ENCODE measurements around the gene HDAC9.

HDAC9 gene

DNA sequence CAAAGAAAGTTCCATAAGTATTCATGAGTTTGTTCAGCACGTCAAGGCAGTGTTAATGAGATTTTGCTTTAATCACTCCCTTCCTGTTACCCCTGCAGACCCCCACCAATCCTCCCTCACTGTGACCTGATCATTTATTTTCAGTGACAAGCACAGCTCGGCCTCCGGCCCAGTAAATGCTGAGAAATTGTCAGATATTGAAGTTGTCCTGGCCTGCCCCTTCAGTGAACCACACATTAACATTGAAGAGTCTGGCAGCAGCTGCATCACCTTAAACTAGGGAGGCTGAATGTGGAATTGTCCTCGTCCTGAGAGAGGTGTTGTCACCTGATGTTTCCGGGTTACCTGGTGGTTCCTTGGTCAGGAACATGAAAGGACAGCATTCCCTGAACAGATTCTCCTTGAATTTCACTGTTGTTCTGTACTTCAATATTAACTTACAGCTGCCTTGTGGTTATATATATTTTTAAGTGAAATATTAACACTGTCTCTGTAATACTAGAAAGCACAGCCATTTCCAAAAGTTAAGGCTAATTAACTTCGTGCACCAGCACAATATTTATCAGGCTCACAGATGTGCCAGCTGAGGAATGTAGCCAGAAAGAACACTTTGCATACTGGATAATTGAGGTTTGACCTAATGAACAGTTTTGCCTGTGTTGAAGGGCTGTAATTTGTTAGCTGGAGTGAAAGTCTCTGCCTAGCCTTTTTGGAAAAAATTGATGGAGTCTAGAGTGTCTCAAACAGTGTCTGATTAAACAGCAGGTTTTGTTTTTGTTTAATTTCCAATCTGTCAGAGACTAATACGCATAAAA is 265.3 kb downstream of the HDAC9 start:
- no peak for DNase-seq (ENCODE audit: low read depth)
- no peak overlapping the region for H3K4me3 ChIP-seq (ENCODE audit: control insufficient read depth, low read depth, low read length)
- TF ChIP-seq, protein P1, sequence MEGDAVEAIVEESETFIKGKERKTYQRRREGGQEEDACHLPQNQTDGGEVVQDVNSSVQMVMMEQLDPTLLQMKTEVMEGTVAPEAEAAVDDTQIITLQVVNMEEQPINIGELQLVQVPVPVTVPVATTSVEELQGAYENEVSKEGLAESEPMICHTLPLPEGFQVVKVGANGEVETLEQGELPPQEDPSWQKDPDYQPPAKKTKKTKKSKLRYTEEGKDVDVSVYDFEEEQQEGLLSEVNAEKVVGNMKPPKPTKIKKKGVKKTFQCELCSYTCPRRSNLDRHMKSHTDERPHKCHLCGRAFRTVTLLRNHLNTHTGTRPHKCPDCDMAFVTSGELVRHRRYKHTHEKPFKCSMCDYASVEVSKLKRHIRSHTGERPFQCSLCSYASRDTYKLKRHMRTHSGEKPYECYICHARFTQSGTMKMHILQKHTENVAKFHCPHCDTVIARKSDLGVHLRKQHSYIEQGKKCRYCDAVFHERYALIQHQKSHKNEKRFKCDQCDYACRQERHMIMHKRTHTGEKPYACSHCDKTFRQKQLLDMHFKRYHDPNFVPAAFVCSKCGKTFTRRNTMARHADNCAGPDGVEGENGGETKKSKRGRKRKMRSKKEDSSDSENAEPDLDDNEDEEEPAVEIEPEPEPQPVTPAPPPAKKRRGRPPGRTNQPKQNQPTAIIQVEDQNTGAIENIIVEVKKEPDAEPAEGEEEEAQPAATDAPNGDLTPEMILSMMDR (IDR thresholded peaks at IDR 0.05; ENCODE audit: control insufficient read depth, insufficient read depth, low read depth, low read length, missing control alignments): no peak

DNA sequence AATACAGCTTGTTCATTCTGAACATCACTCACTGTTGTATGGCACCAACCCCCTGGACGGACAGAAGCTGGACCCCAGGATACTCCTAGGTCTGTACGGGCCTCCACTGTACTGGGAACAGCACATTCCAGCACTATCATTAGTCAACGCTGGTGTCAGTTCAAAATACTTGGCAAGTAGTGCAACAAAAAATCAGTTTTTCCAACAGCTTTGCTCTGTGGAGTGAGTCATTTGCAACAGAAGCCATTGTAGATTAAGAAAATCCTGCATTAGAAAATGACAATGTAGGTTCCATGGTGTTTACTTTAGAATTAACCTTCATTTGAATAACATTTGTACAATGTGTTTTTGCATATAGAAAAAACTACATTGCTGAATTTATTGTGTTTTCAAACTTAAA is 266.6 kb downstream of the HDAC9 start:
- no peak for DNase-seq (ENCODE audit: low read depth)
- TF ChIP-seq, protein P1 (IDR thresholded peaks at IDR 0.05; ENCODE audit: control insufficient read depth, insufficient read depth, low read depth, low read length, missing control alignments): no peak
- no peak overlapping the region for H3K4me3 ChIP-seq (ENCODE audit: control insufficient read depth, low read depth, low read length)

DNA sequence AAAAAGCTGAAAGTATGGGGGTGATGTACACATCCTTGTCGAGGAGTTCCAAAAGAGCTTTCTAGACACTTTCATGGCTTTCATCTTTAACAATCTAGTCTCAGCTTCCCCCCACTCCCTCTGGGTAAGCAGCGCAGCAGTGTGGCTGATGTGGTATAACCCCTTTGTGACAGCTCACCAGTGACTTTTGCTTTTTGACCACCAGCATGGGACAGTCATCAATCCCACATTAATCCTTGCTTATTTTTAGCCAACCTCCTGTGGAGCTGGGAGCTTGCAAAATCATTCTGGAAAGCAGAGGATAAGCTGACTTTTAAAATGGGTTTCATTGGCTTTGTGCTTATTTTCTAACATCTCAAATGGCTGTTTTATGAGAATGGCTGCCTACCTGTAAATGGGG is 272.7 kb downstream of the HDAC9 start:
- DNase-seq (ENCODE audit: low read depth): no peak
- TF ChIP-seq, protein P1 (IDR thresholded peaks at IDR 0.05; ENCODE audit: control insufficient read depth, insufficient read depth, low read depth, low read length, missing control alignments): no peak
- H3K4me3 ChIP-seq (ENCODE audit: control insufficient read depth, low read depth, low read length): no peak overlapping the region

DNA sequence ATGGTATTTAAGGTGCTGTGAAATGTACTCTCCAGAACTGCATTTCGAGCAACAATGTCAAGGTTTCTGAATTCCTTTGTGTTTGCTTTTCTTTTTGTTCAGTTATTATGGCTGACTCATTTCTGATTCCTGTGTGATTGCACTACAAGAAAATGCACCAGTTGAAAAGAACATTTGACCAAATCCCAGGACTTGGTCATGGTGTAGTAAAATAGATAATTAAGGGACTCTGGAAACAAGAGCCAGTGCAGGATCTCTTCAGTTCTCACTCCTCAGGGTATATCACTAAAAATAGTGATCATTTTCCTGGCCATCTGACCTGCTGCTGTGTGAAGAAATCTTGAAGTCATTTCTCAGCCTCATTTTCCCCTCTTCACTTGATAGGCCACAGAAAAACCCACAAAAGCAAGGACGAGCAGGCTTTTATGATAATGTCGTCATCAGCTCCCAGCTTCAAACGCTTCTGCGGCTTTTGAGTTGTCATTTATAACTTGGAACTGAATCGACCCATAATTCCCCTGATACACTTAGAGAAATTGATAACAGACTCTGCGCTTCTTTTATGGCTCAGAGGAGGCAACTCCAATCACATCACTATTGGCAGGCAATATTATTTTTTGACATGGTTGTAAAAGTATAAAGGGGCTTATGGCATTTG is 274.7 kb downstream of the HDAC9 start:
- DNase-seq (ENCODE audit: low read depth): peak; percentile 68
- TF ChIP-seq, protein P1 (IDR thresholded peaks at IDR 0.05; ENCODE audit: control insufficient read depth, insufficient read depth, low read depth, low read length, missing control alignments): no peak
- no peak overlapping the region; the same call in 1 of the 2 replicates for H3K4me3 ChIP-seq (ENCODE audit: control insufficient read depth, low read depth, low read length)

DNA sequence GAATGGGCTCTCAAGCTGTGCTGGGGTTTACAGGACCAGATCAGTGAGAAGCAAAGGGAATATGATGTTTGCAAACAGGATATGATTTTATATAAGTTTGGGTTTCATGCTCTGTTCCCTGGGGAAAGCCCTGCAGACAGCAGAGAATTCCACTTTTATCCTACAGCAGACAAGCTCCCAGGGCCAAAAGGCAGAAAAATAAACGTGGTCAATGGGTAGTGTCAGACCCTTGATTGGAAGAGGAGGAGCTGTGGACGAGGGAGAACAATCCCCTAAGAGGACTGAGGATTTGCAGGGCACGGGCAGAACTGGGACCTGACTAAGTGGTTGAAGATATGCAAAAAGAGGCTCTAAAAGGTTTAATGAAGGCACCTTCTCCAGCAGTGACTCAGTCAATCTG is 275.3 kb downstream of the HDAC9 start:
- TF ChIP-seq, protein P1 (IDR thresholded peaks at IDR 0.05; ENCODE audit: control insufficient read depth, insufficient read depth, low read depth, low read length, missing control alignments): no peak
- H3K4me3 ChIP-seq (ENCODE audit: control insufficient read depth, low read depth, low read length): no peak overlapping the region; the same call in 1 of the 2 replicates
- DNase-seq (ENCODE audit: low read depth): no peak

DNA sequence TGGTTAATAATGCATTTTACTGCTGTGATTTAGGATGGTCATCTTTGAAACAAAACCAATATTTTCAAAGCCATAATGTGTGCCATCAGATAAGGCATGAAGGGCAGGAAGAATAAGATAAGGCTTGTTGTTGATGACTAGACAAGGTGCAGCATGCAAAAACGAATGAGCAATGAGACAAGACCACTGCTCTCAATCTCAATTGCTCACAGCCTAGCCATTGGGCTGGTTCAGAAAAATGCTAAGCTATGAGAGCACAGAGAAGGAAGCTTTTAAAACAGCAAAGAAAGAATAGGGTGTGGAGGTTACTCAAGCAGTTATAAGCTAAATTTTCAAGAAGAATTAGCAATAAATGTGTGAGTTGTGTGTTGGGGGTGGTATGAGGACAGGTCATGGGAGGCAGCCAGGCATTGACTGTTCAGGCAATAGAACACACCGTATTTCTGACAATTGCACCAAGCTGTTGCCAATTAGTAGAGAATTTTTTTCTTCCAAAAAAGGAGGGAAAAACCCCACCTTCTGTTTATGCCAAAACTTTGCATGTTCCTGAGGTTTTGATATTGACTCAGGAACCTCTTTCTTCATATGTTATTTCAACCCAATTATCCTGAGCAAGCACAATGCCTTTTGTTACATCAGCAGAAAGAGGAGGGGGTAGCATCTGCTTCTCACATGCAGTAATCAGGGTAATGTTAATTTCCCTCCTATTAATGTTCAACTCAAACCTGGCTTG is 276.5 kb downstream of the HDAC9 start:
- no peak for DNase-seq (ENCODE audit: low read depth)
- H3K4me3 ChIP-seq (ENCODE audit: control insufficient read depth, low read depth, low read length): no peak overlapping the region
- TF ChIP-seq, protein P1 (IDR thresholded peaks at IDR 0.05; ENCODE audit: control insufficient read depth, insufficient read depth, low read depth, low read length, missing control alignments): no peak
